H1 (cell line): Measurements from ENCODE around the gene CHCHD3.

Experiments
- CTCF ChIP-seq, 3 experiments: IDR thresholded peaks; 1 replicate in 2 of 3; 2 replicates in 1 of 3; pipeline versions ENCODE4 v1.5.1 to v1.6.1; 2011; ENCODE audit warnings: low read length in 3 of 3, mild to moderate bottlenecking in 3 of 3, inconsistent platforms in 2 of 3, low read depth in 1 of 3, moderate library complexity in 1 of 3; ENCODE audit not compliant: insufficient read depth in 1 of 3; ENCODE audit errors: control extremely low read depth in 1 of 3
- EGR1 ChIP-seq: IDR thresholded peaks from 2 replicates; pipeline ENCODE4 v1.6.1; 2011; ENCODE audit warnings: low read depth, low read length, borderline replicate concordance
- EP300 ChIP-seq, 2 experiments: IDR thresholded peaks; 1 replicate in 1 of 2; 2 replicates in 1 of 2; pipeline ENCODE4 v1.6.1; 2011 to 2012; ENCODE audit warnings: low read depth in 2 of 2, low read length in 2 of 2, mild to moderate bottlenecking in 2 of 2, borderline replicate concordance in 1 of 2, inconsistent platforms in 1 of 2, moderate library complexity in 1 of 2
- EZH2 ChIP-seq: fragments of 200-600 bp; sonication (generic); IDR thresholded peaks from 2 replicates; pipeline ENCODE4 v1.7.1; 2012; ENCODE audit warnings: low read depth, mild to moderate bottlenecking, moderate library complexity, low read length, inconsistent platforms; ENCODE audit not compliant: severe bottlenecking
- HDAC6 ChIP-seq: IDR thresholded peaks from one replicate; pipeline ENCODE4 v1.7.1; 2012; ENCODE audit warnings: low read depth, mild to moderate bottlenecking, inconsistent platforms, low read length, moderate library complexity
- NRF1 ChIP-seq: IDR thresholded peaks from 2 replicates; pipeline ENCODE4 v1.6.1; 2011; ENCODE audit warnings: mild to moderate bottlenecking, low read depth, low read length, improper control_type of control experiment
- POLR2A ChIP-seq, 2 experiments: IDR thresholded peaks; 1 replicate in 1 of 2; 2 replicates in 1 of 2; pipeline ENCODE4 v1.6.1; 2011; ENCODE audit warnings: low read depth in 2 of 2, low read length in 2 of 2, mild to moderate bottlenecking in 2 of 2; ENCODE audit errors: control extremely low read depth in 1 of 2
- RFX5 ChIP-seq: IDR thresholded peaks from 2 replicates; pipeline ENCODE4 v1.6.1; 2011; ENCODE audit warnings: low read depth, low read length, improper control_type of control experiment, borderline replicate concordance
- SIN3A ChIP-seq, 2 experiments: IDR thresholded peaks in 1 of 2; conservative IDR thresholded peaks in 1 of 2; 2 replicates each; pipeline ENCODE4 v1.6.1; 2011 to 2012; ENCODE audit warnings: low read length in 2 of 2, improper control_type of control experiment in 1 of 2, low read depth in 1 of 2, mild to moderate bottlenecking in 1 of 2
- TAF1 ChIP-seq: IDR thresholded peaks from 2 replicates; pipeline ENCODE4 v1.6.1; 2011; ENCODE audit warnings: mild to moderate bottlenecking, low read depth, low read length

GRCh38 chr7:133070562-133070961 is 11.3 kb downstream of the CHCHD3 start:
- TF ChIP-seq NRF1 (no peak), POLR2A (IDR thresholded peaks at IDR 0.05; ENCODE audit: control extremely low read depth in 1 of 2, low read depth in 2 of 2, low read length in 2 of 2) (no peak), CTCF (IDR thresholded peaks at IDR 0.05; ENCODE audit: control extremely low read depth in 1 of 3, insufficient read depth in 1 of 3, low read depth in 1 of 3, low read length in 3 of 3) (no peak), EGR1 (no peak), SIN3A (conservative IDR thresholded peaks at IDR 0.05 in 1 of 2, IDR thresholded peaks at IDR 0.05 in 1 of 2; ENCODE audit: low read depth in 1 of 2, low read length in 2 of 2) (no peak), HDAC6 (no peak), RFX5 (no peak), TAF1 (no peak), EZH2 (no peak), EP300 (IDR thresholded peaks at IDR 0.05; ENCODE audit: borderline replicate concordance in 1 of 2, low read depth in 2 of 2, low read length in 2 of 2) (no peak)
